Panc1 (cell line): ENCODE data around the gene ZNF785.
"Not testable (repeated sequence)": the region's sequence is repeated elsewhere in the genome, so short reads cannot be mapped to it uniquely, and the experiment has no call there.

Source experiments
- POLR2AphosphoS5 ChIP-seq: IDR thresholded peaks from 2 replicates; pipeline ENCODE4 v1.6.1; 2012; ENCODE audit warnings: mild to moderate bottlenecking, low read depth, low read length, moderate library complexity
- TF ChIP-seq, protein P1 (sequence below): fragments of 450-650 bp; IDR thresholded peaks from 2 replicates; pipeline ENCODE4 v1.5.1; 2017; ENCODE audit warnings: mild to moderate bottlenecking

DNA sequence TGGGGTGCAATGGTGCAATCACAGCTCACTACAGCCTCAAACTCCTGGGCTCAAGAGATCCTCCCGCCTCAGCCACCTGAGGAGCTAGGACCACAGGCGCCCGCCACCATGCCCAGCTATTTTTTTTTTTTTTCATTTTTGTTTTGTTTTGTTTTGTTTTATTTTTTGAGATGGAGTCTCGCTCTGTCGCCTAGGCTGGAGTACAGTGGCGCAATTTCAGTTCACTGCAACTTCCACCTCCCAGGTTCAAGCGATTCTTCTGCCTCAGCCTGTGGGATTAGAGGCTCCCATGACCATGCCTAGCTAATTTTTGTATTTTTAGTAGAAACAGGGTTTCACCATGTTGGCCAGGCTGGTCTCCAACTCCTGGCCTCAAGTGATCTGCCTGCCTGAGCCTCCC lies 47.0 kb upstream of the ZNF785 start:
- TF ChIP-seq POLR2AphosphoS5 = not testable (repeated sequence)
- TF ChIP-seq, protein P1, sequence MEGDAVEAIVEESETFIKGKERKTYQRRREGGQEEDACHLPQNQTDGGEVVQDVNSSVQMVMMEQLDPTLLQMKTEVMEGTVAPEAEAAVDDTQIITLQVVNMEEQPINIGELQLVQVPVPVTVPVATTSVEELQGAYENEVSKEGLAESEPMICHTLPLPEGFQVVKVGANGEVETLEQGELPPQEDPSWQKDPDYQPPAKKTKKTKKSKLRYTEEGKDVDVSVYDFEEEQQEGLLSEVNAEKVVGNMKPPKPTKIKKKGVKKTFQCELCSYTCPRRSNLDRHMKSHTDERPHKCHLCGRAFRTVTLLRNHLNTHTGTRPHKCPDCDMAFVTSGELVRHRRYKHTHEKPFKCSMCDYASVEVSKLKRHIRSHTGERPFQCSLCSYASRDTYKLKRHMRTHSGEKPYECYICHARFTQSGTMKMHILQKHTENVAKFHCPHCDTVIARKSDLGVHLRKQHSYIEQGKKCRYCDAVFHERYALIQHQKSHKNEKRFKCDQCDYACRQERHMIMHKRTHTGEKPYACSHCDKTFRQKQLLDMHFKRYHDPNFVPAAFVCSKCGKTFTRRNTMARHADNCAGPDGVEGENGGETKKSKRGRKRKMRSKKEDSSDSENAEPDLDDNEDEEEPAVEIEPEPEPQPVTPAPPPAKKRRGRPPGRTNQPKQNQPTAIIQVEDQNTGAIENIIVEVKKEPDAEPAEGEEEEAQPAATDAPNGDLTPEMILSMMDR = not testable (repeated sequence)
